NCI-H1092 (cell line): Measurements from ENCODE around the gene KLF15.

Experiments
- DNase-seq: peaks from one replicate; lab custom pipeline; 2025; lab: John Stamatoyannopoulos, UW

The KLF15 gene

DNA sequence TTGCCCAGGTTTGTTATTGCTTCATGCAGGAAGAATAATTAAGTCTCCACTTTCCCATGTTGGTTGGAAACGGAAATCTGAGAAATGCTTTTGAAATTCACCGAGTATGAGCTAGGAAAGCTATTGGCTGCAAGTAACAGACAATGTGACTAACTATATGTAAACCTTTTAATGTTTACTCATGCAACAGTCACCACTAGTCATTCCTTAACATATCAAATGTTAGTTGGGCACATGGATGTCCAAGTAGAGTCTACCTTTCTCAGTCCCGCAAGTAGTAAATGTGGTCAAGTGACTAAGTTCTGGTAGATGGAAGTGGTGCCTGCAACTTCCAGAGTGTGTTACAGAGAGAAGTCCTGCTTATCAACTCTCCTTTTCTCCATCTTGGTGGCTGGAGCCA, 52.5 kb downstream of the KLF15 start:
- no peak for DNase-seq

DNA sequence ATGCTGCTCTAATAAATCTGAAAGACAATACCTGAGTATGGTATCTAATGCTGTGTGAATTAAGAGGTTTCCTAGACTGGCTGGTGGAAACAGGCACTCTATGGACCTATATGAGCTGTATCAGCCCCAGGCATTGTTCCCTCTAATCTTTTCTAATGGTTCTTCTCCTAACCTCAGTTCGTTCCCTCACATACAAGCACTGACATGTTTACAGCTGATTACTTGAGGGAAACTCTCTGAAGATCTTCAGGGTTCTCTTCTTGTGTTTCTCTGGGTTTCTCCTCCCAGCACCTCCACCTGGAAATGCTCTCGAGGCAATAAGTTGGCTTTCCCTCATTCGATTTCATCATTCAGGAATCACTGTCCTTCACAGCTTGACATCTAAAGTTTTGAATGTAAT, 52.9 kb downstream of the KLF15 start:
- DNase-seq = no peak

GRCh38 chr3:126303272-126303671, 53.9 kb downstream of the KLF15 start:
- no peak for DNase-seq

- no peak for DNase-seq
Observed at GRCh38 chr3:126300761-126301481, 56.3 kb downstream of the KLF15 start.

- no peak for DNase-seq
Observed at GRCh38 chr3:126300001-126300760, 57.0 kb downstream of the KLF15 start.

DNA sequence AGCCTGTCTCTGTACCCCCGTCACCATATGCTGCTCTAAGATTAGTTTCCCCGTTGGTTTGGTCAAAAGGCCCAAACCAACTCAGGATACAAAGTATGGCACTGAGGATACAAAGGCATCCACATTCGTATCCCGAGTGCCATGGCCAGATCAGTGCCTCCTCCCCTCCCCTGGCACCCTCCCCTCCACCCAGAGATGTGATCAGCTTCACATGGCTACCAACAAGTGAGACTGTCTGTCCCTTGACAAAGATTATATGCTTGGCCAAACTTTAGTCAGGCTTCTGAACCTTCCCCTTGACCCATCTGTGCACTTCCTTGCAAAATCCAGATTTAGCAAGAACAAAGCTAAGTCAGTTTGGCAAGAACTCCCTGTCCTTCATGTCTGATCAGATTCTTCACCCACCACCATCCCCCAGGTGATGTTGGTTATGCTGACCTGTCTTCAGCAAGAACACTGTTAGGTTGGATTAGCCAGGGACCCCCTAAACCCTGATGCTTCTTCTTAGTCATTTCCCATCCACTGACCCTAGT, 61.7 kb downstream of the KLF15 start:
- DNase-seq = no peak

DNA sequence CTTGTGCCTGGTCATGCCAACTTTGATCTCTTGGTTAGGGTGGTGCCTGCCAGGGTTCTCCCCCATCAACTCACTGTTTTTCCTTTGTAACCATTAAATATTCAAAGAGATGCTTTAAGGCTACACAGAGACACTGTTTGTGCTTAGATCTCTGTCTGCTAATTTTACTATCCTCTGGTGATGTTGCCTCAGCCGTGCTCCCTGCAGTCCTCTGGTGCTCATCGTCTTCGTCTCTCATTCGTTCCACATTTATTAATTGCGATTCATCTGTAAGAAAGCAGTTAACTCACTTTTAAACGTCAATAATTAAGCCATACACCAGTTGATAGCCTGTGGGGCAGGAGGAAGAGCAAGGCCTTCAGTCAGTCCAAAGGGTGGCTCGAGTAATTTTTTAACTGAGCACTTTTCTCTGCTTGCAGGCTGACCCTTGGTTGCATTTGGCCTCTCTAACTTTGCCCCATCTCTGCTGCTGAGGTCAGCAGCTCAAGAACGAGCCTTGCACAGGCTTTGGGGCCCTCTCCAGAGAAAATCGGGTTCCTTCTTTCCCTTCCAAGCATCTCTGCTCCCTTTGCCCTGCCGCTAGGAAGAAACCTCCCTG, 62.9 kb downstream of the KLF15 start:
- DNase-seq = no peak

- DNase-seq = no peak
Observed at GRCh38 chr3:126293370-126294082, 63.7 kb downstream of the KLF15 start.
